Measurements from ENCODE around the gene FLNB. TPM values are rescaled to one million over a fixed set of nuclear protein-coding genes. Genes with fewer than 3 reads are reported as not detected.
"Not testable (repeated sequence)": the region's sequence is repeated elsewhere in the genome, so short reads cannot be mapped to it uniquely, and the experiment has no call there.

FLNB gene
- polyA plus RNA-seq, 10 donors = 52.9 to 88.3 (median 63.2) TPM

- DNase-seq = not testable (repeated sequence)
Measured at GRCh38 chr3:58201451-58201850, 193.2 kb downstream of the FLNB start.

GRCh38 chr3:58202917-58203360 lies 194.7 kb downstream of the FLNB start:
- no peak for DNase-seq

- DNase-seq = no peak
Measured at GRCh38 chr3:58203541-58203940, 195.3 kb downstream of the FLNB start.

GRCh38 chr3:58204720-58205119 lies 196.5 kb downstream of the FLNB start:
- DNase-seq = no peak

- DNase-seq = no peak
Measured at GRCh38 chr3:58205981-58206380, 197.8 kb downstream of the FLNB start.

GRCh38 chr3:58206406-58207011 lies 198.3 kb downstream of the FLNB start:
- no peak for DNase-seq

- DNase-seq = no peak
Measured at GRCh38 chr3:58207954-58208353, 199.7 kb downstream of the FLNB start.

GRCh38 chr3:58209933-58210332 lies 201.7 kb downstream of the FLNB start:
- DNase-seq = no peak

- DNase-seq = no peak
Measured at GRCh38 chr3:58210761-58211460, 202.7 kb downstream of the FLNB start, which contains the start of gene DNASE1L3. Gene DNASE1L3, minus strand, starts transcription at chr3:58210972. Its CDS starts 66 bp downstream, at chr3:58210906.

- DNase-seq = no peak
Measured at GRCh38 chr3:58214484-58215316, 206.5 kb downstream of the FLNB start.

- no peak for DNase-seq
Measured at GRCh38 chr3:58215317-58216025, 207.2 kb downstream of the FLNB start.

GRCh38 chr3:58216496-58217195 lies 208.4 kb downstream of the FLNB start:
- DNase-seq = no peak

GRCh38 chr3:58217209-58217811 lies 209.1 kb downstream of the FLNB start:
- peak in 2 of 3 donors; percentile 43 to 62 for DNase-seq

- DNase-seq = no peak
Measured at GRCh38 chr3:58218904-58219303, 210.7 kb downstream of the FLNB start.

Other genes with a start within 250 kb of the FLNB start
- gene DNASE1L3, start 202.6 kb downstream of the FLNB start, polyA plus RNA-seq (ENCODE audit: insufficient read length in 10 of 10) = 1 to 10 TPM in 3 of 10 donors, under 1 TPM in 7; 0.23 to 2.1 (median 0.79) TPM
- gene ABHD6, start 229.4 kb downstream of the FLNB start, polyA plus RNA-seq (ENCODE audit: insufficient read length in 10 of 10) = 1 to 10 TPM; 3.6 to 6.8 (median 4.2) TPM

Data from muscle of back (tissue), 11 donors.